GM12878 (cell line): ENCODE results near the gene ZNF385A.

Experiments used
- ATF2 ChIP-seq: IDR thresholded peaks from 2 replicates; pipeline ENCODE4 v1.6.1; 2012; ENCODE audit warnings: low read length, inconsistent platforms
- CEBPB ChIP-seq, 2 experiments: fragments of 150-350 bp in 1 of 2; IDR thresholded peaks; 2 replicates each; pipeline ENCODE4 v1.6.1; 2012 to 2014; ENCODE audit warnings: low read depth in 2 of 2, low read length in 2 of 2, borderline replicate concordance in 1 of 2, inconsistent platforms in 1 of 2
- CTCF ChIP-seq, 3 experiments: IDR thresholded peaks in 2 of 3; conservative IDR thresholded peaks in 1 of 3; 2 replicates each; pipeline ENCODE4 v1.5.1; 2011; ENCODE audit warnings: low read depth in 3 of 3, low read length in 3 of 3, mild to moderate bottlenecking in 3 of 3, control low read depth in 2 of 3, moderate library complexity in 2 of 3, inconsistent platforms in 1 of 3, mixed read lengths in 1 of 3; ENCODE audit not compliant: control insufficient read depth in 2 of 3, insufficient read depth in 1 of 3; ENCODE audit errors: extremely low read depth in 1 of 3
- SIN3A ChIP-seq: IDR thresholded peaks from 2 replicates; pipeline ENCODE4 v1.6.1; 2012; ENCODE audit warnings: low read depth, low read length, improper control_type of control experiment

- no peak for TF ChIP-seq SIN3A
- TF ChIP-seq ATF2: no peak
- no peak for TF ChIP-seq CEBPB (IDR thresholded peaks at IDR 0.05; ENCODE audit: borderline replicate concordance in 1 of 2, low read depth in 2 of 2, low read length in 2 of 2)
- no peak for TF ChIP-seq CTCF (IDR thresholded peaks at IDR 0.05 in 2 of 3, conservative IDR thresholded peaks at IDR 0.05 in 1 of 3; ENCODE audit: control insufficient read depth in 2 of 3, extremely low read depth in 1 of 3, insufficient read depth in 1 of 3, low read depth in 3 of 3, low read length in 3 of 3)
These were observed 36.2 kb upstream of the ZNF385A start for GRCh38 chr12:54420766-54421144.
